ENCODE data around the gene HSPD1. TPM values are rescaled to one million over a fixed set of nuclear protein-coding genes. Genes with fewer than 3 reads are reported as not detected.

Gene HSPD1
- 10 to 100 TPM; 58.5 to 93.4 (median 78.7) TPM for polyA plus RNA-seq (ENCODE audit: low read depth in 6 of 6)

DNA sequence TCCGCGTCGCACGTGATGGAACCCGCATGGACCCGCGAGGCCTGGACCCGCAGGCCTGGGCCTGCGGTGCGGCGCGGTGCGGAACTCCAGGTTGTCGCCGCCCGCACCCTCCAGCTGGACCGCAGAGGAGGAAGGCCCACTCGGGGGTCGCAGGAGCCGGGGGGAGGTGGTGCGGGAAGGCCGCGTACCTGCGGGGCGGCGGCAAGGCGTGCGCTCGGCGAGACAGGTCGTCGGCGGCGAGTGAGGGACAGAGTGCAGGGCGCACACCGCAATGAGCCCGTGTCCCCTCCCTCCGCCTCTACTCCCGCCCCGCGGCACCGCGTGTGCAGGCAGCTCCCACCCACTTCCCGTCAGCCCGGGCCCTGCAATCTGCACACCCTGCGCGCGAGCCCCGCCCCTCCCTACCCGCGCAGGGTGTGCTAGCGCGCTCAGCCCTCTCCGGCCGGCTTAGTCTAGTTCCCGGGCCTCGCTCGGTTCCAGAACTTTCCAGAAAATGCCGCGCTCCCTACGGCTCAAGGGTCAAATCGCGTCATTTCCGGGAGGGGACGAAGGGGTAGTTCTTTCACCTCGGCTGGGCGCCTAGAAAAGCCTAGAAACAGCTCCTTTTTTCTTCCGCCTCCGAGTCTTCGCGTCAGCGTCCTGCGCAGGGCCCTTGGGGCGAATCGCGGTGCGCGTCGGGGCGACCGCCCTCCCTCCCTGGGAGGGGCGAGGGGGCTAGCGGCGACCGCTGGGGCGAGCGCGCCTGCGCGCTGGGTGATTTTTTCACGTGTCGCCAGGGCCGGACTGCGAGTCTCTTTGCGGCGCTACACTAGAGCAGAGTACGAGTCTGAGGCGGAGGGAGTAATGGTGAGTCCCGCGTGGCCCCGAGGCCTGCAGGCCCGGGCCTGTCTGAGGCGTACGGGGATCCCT is at the start of gene HSPD1, which contains the start of gene HSPE1:
Gene HSPD1 (minus strand): TSS at position 247 of the 909 bp plus-strand sequence. CDS start 992 bp downstream, outside the sequence.
Gene HSPE1 (plus strand): TSS at position 786 of the 909 bp plus-strand sequence. CDS start 58 bp downstream, at position 844.
- H3K4me1 Mint-ChIP-seq: peaks cover 19 to 51% (median 44%) of the 10 kb centered on the region in 3 donors
- peak within 1 kb of the TSS; percentile 88 to 98 (median 94) for H3K4me3 Mint-ChIP-seq
- peak; percentile 78 to 79 for ATAC-seq (ENCODE audit: low read depth in 2 of 2)
- no peaks in the 10 kb centered on the region for H3K27me3 Mint-ChIP-seq
- H3K9me3 Mint-ChIP-seq: no peaks in the 10 kb centered on the region
- DNase-seq: peak; percentile 98
- peak within 1 kb of the TSS; percentile 93 to 98 (median 96) for H3K27ac Mint-ChIP-seq
- H3K36me3 Mint-ChIP-seq: peaks cover 0 to 8% of the 10 kb centered on the region in 2 donors

DNA sequence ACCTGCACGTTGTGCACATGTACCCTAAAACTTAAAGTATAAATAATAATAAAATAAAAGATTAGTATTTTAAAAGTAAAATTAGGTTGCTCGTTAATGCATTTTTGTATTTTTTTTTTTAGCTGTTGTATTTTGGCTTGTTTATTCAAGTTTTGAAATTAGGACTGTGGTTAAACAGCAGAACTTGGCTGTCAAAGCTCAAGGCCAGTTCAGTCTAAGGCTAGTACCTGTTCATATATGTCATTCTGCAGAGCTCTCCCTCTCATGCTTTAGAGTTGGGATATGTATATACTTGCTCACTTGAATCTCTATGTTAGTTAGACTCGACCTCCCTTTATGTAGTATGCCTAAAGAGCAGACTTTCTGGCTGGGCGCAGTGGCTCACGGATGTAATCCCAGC is 48.9 kb upstream of the HSPD1 start:
- no peaks in the 10 kb centered on the region for H3K4me1 Mint-ChIP-seq
- H3K9me3 Mint-ChIP-seq: no peaks in the 10 kb centered on the region
- peak overlapping the region in 1 of 6 donors; percentile 56 for H3K27ac Mint-ChIP-seq
- H3K4me3 Mint-ChIP-seq: peak overlapping the region in 1 of 8 donors; percentile 56
- DNase-seq (no peak), ATAC-seq (ENCODE audit: low read depth in 2 of 2) (no peak)
- no peaks in the 10 kb centered on the region for H3K27me3 Mint-ChIP-seq
- H3K36me3 Mint-ChIP-seq: peaks cover 0 to 11% of the 10 kb centered on the region in 2 donors

DNA sequence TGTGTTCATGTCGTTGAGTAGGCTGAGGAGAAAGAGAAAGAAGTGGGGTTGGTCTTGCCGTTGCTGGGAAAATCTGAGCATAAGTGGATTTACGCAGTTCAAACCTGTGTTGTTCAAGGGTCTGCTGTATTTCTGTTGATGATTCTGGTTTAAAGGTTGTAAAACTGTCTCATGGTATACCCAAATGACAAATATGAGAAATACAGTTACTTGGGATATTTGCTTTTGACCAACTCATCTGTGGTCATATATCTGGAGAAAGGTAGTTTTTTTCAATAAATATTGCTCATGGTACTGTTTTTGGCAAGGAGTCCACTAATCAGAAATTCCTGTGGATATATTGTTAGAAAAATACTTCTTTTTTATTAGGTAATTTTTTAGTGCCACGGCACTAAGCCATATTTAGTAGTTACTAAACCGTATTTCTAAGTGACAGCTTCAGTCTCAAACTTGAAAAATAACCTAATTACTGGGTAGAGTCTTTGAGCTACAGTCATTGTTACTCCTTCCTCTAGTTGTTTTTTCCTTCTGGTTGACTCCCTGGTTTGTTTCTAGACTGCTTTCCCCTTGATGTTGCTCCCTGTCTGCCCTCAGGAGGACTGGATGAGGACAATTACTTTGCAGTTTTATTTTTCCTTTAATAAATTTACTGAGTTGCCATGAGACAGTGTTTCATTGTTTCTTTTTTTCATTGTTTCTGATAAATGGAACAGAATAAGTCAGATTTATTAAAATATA is 47.7 kb upstream of the HSPD1 start:
- ATAC-seq (ENCODE audit: low read depth in 2 of 2) (no peak), DNase-seq (no peak)
- Mint-ChIP-seq H3K4me3 (no peak overlapping the region), H3K27me3 (no peaks in the 10 kb centered on the region), H3K36me3 (peaks cover 0 to 16% of the 10 kb centered on the region in 2 donors), H3K9me3 (no peaks in the 10 kb centered on the region), H3K4me1 (peaks cover 0 to 5% (median 0%) of the 10 kb centered on the region in 3 donors), H3K27ac (peak overlapping the region in 4 of 6 donors; percentile 5 to 80 (median 40))

DNA sequence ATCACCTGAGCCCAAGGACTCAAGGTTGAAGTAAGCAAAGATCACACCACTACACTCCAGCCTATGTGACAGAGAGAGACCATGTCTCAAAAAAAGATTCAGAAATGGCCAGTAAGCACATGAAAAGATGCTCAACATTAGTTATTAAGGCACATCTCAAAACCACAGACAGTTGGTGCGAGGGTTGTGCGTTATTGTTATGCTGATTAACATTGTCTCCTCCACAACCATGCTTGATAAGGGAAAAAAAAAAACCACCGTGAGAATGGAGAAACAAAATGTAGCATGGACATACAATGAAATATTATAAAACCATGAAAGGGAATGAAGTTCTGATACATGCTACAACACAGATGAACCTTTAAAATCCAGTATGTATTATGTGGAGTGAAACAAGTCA is 43.6 kb upstream of the HSPD1 start:
- ATAC-seq (ENCODE audit: low read depth in 2 of 2) (no peak), DNase-seq (no peak)
- Mint-ChIP-seq H3K36me3 (peaks cover 0 to 28% of the 10 kb centered on the region in 2 donors), H3K4me1 (peaks cover 5 to 11% (median 8%) of the 10 kb centered on the region in 3 donors), H3K27ac (no peak overlapping the region), H3K27me3 (no peaks in the 10 kb centered on the region), H3K4me3 (no peak overlapping the region), H3K9me3 (no peaks in the 10 kb centered on the region)

DNA sequence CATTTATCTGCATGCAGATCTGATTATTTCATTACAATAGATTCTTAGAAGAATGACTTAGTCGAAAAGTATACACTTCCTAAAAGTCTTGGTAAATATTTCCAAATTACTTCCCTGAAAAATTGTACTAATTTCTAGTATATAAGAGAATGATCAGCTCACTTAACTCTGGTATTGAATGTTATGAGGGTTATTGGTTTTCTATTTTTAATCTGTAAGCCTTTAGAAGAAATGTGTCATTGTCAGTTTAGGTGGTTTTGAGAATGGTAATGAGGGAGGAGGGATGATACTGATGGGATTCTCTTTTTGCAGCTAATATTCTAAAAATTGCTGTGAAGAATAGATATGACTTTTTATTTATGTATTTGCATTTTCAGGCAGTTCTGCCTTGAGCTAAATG is 40.1 kb upstream of the HSPD1 start:
- Mint-ChIP-seq H3K27ac (peak overlapping the region in 1 of 6 donors; percentile 18), H3K9me3 (no peaks in the 10 kb centered on the region), H3K27me3 (no peaks in the 10 kb centered on the region), H3K36me3 (peaks cover 7 to 26% of the 10 kb centered on the region in 2 donors), H3K4me3 (no peak overlapping the region), H3K4me1 (peaks cover 11 to 14% (median 13%) of the 10 kb centered on the region in 3 donors)
- ATAC-seq (ENCODE audit: low read depth in 2 of 2) (no peak), DNase-seq (no peak)

DNA sequence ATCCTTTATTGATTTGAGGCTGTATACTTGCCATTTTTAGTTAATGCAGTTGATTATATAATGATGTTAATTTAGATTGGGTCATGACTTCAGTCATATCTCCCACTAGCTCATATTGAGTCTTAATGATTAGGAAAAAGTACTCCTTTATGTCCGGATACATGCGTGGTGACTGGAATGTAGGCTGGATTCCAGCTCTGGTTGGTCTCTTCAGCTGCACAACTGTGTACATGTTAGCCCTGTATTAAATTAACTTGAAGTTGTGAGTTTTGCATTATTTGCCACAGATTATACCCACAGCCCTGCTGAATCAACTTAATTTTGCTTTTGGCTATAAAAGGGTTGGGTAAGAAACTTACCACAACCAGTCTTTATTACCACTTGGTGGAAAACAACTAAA is 38.8 kb upstream of the HSPD1 start:
- no peak overlapping the region for H3K4me3 Mint-ChIP-seq
- no peaks in the 10 kb centered on the region for H3K9me3 Mint-ChIP-seq
- H3K4me1 Mint-ChIP-seq: peaks cover 18 to 26% (median 21%) of the 10 kb centered on the region in 3 donors
- DNase-seq (no peak), ATAC-seq (ENCODE audit: low read depth in 2 of 2) (no peak)
- no peaks in the 10 kb centered on the region for H3K27me3 Mint-ChIP-seq
- H3K36me3 Mint-ChIP-seq: peaks cover 7 to 28% of the 10 kb centered on the region in 2 donors
- peak overlapping the region in 1 of 6 donors; percentile 11 for H3K27ac Mint-ChIP-seq

DNA sequence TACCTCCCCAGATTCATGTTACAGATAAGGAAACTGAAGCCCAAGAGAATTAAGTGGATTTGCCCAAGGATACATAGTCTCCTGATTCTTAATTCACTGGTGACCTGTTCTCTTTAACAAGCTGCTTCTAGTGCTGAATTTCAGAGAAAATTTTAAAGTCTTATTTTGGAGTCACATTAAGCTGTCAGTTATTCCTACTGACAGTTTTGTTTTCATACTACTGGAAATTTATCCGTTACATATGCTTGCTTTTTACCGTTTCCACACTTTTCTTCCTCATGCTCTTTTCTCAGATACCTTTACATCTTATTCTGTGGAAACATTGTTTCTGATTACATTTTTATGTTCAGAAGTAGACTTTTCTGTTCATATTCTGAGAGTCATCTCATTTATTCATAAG is 17.5 kb upstream of the HSPD1 start:
- H3K4me1 Mint-ChIP-seq: peaks cover 24 to 52% (median 29%) of the 10 kb centered on the region in 3 donors
- no peak for ATAC-seq (ENCODE audit: low read depth in 2 of 2)

DNA sequence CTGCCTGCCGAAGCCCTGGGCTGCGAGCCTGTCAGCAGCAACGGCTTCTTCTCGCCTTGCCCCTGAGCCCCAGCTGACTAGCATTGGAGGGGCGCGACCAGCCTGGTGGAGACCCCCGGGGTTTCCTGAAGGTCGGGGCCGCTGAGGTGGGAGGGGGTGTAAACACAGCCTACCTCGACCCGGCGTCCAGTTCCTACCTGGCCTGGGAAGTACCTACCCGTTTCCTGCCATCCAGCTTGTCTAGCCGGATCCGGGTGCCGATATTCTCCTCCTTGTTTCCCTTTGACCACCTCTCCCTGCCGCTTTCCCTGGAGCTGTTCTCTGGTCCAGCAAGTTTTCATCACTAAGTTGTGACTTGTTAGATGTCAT is 16.7 kb upstream of the HSPD1 start:
- Mint-ChIP-seq H3K9me3 (peaks cover 0 to 9% (median 5%) of the 10 kb centered on the region in 7 donors), H3K4me1 (peaks cover 24 to 50% (median 29%) of the 10 kb centered on the region in 3 donors), H3K4me3 (peak overlapping the region; percentile 92 to 98 (median 95)), H3K27ac (peak overlapping the region; percentile 97 to 99 (median 98)), H3K27me3 (no peaks in the 10 kb centered on the region), H3K36me3 (peaks cover 9 to 13% of the 10 kb centered on the region in 2 donors)
- no peak for DNase-seq
- ATAC-seq (ENCODE audit: low read depth in 2 of 2): peak in 1 of 2 donors; percentile 1

More for the DNA sequence above, 17.5 kb upstream of the HSPD1 start:
- H3K27ac Mint-ChIP-seq: peak overlapping the region; percentile 78 to 99 (median 98)
- H3K27me3 Mint-ChIP-seq: no peaks in the 10 kb centered on the region
- no peak for DNase-seq
- peaks cover 0 to 12% (median 7%) of the 10 kb centered on the region in 7 donors for H3K9me3 Mint-ChIP-seq
- H3K36me3 Mint-ChIP-seq: peaks cover 9 to 15% of the 10 kb centered on the region in 2 donors
- peak overlapping the region; percentile 21 to 98 (median 94) for H3K4me3 Mint-ChIP-seq

DNA sequence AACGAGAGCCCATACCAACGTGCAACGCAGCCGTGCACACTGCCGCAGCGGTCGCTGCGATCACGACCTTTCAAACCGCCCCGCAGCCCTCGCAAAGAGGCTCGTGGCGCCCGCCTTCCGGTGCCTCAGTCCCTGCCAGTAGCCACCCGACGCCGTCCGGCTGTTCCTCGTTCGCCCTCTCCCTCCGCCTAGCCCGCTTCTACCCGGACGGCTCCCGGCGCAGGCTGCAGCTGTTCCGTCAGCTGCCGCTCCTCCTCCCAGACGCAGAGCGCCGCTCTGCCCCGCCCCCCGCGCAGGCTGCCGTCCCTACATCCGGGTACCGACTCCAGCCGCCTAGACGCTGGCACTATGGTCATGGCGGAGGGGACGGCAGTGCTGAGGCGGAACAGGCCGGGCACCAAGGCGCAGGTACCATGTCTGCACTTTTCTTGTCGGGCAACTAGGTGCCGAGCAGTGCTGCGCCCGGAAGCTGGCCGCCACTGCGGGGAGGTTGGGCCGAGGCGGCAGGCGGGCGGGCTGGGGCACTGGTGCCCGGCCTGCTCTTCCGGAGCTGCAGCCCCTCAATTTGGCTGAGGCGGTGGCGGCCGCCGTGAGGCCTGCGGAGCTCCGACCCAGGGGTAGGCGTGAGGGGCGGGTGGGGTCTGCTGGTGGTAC is 16.2 kb upstream of the HSPD1 start, which contains the start of gene MOB4:
Gene MOB4 (plus strand): TSS at position 328 of the 654 bp plus-strand sequence. CDS start 21 bp downstream, at position 349.
- H3K27me3 Mint-ChIP-seq: no peaks in the 10 kb centered on the region
- H3K4me1 Mint-ChIP-seq: peaks cover 22 to 47% (median 25%) of the 10 kb centered on the region in 3 donors
- peak; percentile 80 to 85 for ATAC-seq (ENCODE audit: low read depth in 2 of 2)

DNA sequence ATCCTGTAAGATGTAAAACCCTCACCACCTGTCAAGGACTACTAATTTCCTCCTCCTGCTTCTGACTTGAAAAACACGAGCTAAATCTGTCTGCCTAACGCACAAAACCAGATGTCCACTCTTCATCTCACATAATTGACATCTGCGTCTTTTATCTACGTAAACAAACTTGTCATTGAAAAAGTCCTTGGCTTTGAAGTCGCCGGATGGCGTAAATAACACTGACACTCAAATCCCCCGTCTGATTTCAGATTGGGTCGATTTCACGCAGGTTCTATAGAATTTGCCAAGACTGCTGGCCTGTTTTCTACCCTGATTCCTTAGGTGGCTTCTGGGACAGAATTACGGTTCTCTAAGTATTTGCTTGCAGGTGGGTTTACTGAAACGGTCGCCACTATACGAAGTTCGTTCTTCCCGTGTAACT is 15.7 kb upstream of the HSPD1 start:
- ATAC-seq (ENCODE audit: low read depth in 2 of 2) (peak; percentile 24 to 35), DNase-seq (no peak)
- H3K36me3 Mint-ChIP-seq: peaks cover under 1 to 3% of the 10 kb centered on the region in 2 donors
- peaks cover 0 to 1% (median 0%) of the 10 kb centered on the region in 7 donors for H3K9me3 Mint-ChIP-seq
- H3K27ac Mint-ChIP-seq: peak overlapping the region; percentile 96 to 99 (median 97)
- peak overlapping the region; percentile 92 to 98 (median 95) for H3K4me3 Mint-ChIP-seq
- peaks cover 21 to 47% (median 24%) of the 10 kb centered on the region in 3 donors for H3K4me1 Mint-ChIP-seq
- no peaks in the 10 kb centered on the region for H3K27me3 Mint-ChIP-seq

More for the DNA sequence above, 16.2 kb upstream of the HSPD1 start, which contains the start of gene MOB4:
- Mint-ChIP-seq H3K27ac (peak within 1 kb of the TSS; percentile 97 to 99 (median 98)), H3K4me3 (peak within 1 kb of the TSS; percentile 92 to 98 (median 95)), H3K9me3 (peaks cover 0 to 5% (median under 1%) of the 10 kb centered on the region in 7 donors), H3K36me3 (peaks cover 6 to 8% of the 10 kb centered on the region in 2 donors)
- DNase-seq: peak; percentile 95

DNA sequence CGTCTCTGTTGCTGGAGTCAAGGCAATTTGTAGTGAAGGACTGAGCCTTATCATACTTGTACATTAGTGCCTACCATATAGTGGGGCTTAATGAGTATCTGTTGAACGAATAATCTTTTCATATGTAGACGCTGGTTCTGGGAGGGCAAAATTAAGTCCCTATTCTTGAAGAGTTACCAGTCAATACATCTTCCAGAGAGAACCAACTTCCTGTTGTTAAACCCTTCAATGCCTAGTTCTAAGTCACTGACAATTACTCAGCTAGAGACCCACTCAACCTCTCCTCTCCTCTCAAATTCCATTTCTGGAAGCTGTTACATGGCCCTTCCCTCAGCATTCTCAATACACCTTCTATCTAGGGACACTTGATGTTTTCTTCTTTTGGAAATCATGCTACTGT is 15.1 kb upstream of the HSPD1 start:
- Mint-ChIP-seq H3K36me3 (no peaks in the 10 kb centered on the region), H3K9me3 (peaks cover 0 to 1% (median 0%) of the 10 kb centered on the region in 7 donors), H3K4me3 (peak overlapping the region; percentile 92 to 98 (median 95)), H3K27me3 (no peaks in the 10 kb centered on the region), H3K27ac (peak overlapping the region; percentile 96 to 99 (median 97)), H3K4me1 (peaks cover 21 to 47% (median 24%) of the 10 kb centered on the region in 3 donors)
- ATAC-seq (ENCODE audit: low read depth in 2 of 2) (no peak), DNase-seq (peak; percentile 3)

DNA sequence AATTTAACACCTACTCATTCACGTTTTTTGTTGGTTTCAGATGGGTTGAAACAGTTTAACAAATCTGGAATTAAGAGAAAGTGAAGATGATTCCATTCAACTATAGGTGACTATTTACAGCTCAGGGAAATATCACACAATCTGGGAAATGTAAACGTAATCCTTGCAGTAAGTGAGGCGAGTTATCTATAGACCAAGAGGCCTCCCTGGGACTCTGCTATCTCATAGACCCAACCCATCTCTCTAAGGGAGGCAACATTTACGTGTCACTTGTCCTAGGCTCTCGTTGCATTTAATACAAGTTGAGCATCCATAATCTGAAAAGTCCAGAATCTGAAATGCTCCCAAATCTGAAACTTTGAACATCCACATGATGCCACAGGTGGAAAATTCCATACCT is 14.3 kb upstream of the HSPD1 start:
- Mint-ChIP-seq H3K4me3 (peak overlapping the region in 2 of 8 donors; percentile 95 to 98), H3K27me3 (no peaks in the 10 kb centered on the region), H3K4me1 (peaks cover 21 to 41% (median 24%) of the 10 kb centered on the region in 3 donors), H3K36me3 (no peaks in the 10 kb centered on the region), H3K27ac (peak overlapping the region in 1 of 6 donors; percentile 98), H3K9me3 (no peaks in the 10 kb centered on the region)
- DNase-seq (no peak), ATAC-seq (ENCODE audit: low read depth in 2 of 2) (no peak)

Measured in naive B cell (primary cell).